Ascending aorta (tissue), 2 donors: ENCODE data around the gene RMND5A. TPM values are rescaled to one million over a fixed set of nuclear protein-coding genes. Genes with fewer than 3 reads are reported as not detected.

ENCODE experiments used
- DNase-seq, 2 donors: peaks; one replicate each; pipeline ENCODE4 v3.0.0-alpha.2; 2019; ENCODE audit warnings: low spot score in 2 of 2
- H3K27ac ChIP-seq, 2 donors: fragments of 200-600 bp; sonication (generic); one replicate each; pipeline ENCODE4 v1.5.1; 2016 to 2017; ENCODE audit warnings: mild to moderate bottlenecking in 1 of 2
- H3K27me3 ChIP-seq: fragments of 200-600 bp; sonication (generic); one replicate; pipeline ENCODE4 v1.5.1; 2017
- H3K36me3 ChIP-seq, 2 donors: fragments of 200-600 bp; sonication (generic); one replicate each; pipeline ENCODE4 v1.5.1; 2016
- H3K4me1 ChIP-seq, 2 donors: fragments of 200-600 bp; sonication (generic); one replicate each; pipeline ENCODE4 v1.5.1; 2016 to 2017; ENCODE audit warnings: mild to moderate bottlenecking in 1 of 2
- H3K4me3 ChIP-seq, 2 donors: fragments of 200-600 bp; sonication (generic); one replicate each; pipeline ENCODE4 v1.5.1; 2016 to 2017; ENCODE audit warnings: mild to moderate bottlenecking in 1 of 2
- H3K9me3 ChIP-seq, 2 donors: fragments of 200-600 bp; sonication (generic); one replicate each; pipeline ENCODE4 v1.5.1; 2016
- CTCF ChIP-seq, 3 experiments: fragments of 200-600 bp in 2 of 3; fragments of 450-650 bp in 1 of 3; sonication (generic) in 2 of 3; IDR thresholded peaks; one replicate each; pipeline ENCODE4 v1.5.1; 2016 to 2019; ENCODE audit warnings: antibody characterized with exemption in 3 of 3, mild to moderate bottlenecking in 1 of 3, moderate library complexity in 1 of 3
- intact Hi-C: fragments of 100-400 bp; cut with DNase I; formaldehyde crosslinking; loops from one replicate; pipeline ENCODE4 v1.15.1; 2023
- total RNA-seq: library from RNA; depleted of rRNA; stranded (reverse); fragments of >200 nt; gene quantifications from one replicate; pipeline ENCODE4 v1.1.0, GENCODE V29; 2016

RMND5A gene
- total RNA-seq, 1 donor from 2014 or later = 17.7 TPM

- H3K9me3 ChIP-seq = no peaks in the 10 kb centered on the region
- H3K27me3 ChIP-seq = no peaks in the 10 kb centered on the region
- no peak overlapping the region for H3K27ac ChIP-seq
- H3K36me3 ChIP-seq = peaks cover 4 to 9% of the 10 kb centered on the region in 2 donors
- no peaks in the 10 kb centered on the region for H3K4me1 ChIP-seq
- H3K4me3 ChIP-seq = no peak overlapping the region
- no peak for TF ChIP-seq CTCF (IDR thresholded peaks at IDR 0.05)
- no peak for DNase-seq
- intact Hi-C loops = no loop called here
Measured at GRCh38 chr2:86779971-86780370, 59.9 kb downstream of the RMND5A start.

- H3K4me1 ChIP-seq = no peaks in the 10 kb centered on the region
- H3K27ac ChIP-seq = no peak overlapping the region
- DNase-seq = no peak
- no peaks in the 10 kb centered on the region for H3K36me3 ChIP-seq
- H3K9me3 ChIP-seq = no peaks in the 10 kb centered on the region
- intact Hi-C loops = no loop called here
- no peak for TF ChIP-seq CTCF (IDR thresholded peaks at IDR 0.05)
- H3K4me3 ChIP-seq = no peak overlapping the region
- H3K27me3 ChIP-seq = no peaks in the 10 kb centered on the region
Measured at GRCh38 chr2:86781363-86781762, 61.3 kb downstream of the RMND5A start.

- H3K9me3 ChIP-seq = no peaks in the 10 kb centered on the region
- H3K4me3 ChIP-seq = no peak overlapping the region
- no peak for DNase-seq
- no peaks in the 10 kb centered on the region for H3K27me3 ChIP-seq
- H3K27ac ChIP-seq = no peak overlapping the region
- intact Hi-C loops = no loop called here
- H3K36me3 ChIP-seq = no peaks in the 10 kb centered on the region
- no peaks in the 10 kb centered on the region for H3K4me1 ChIP-seq
- TF ChIP-seq CTCF (IDR thresholded peaks at IDR 0.05) = no peak
Measured at GRCh38 chr2:86782748-86783147, 62.7 kb downstream of the RMND5A start.

- H3K4me1 ChIP-seq = peaks cover 0 to 10% of the 10 kb centered on the region in 2 donors
- no peak overlapping the region for H3K4me3 ChIP-seq
- intact Hi-C loops = no loop called here
- H3K36me3 ChIP-seq = no peaks in the 10 kb centered on the region
- no peak for TF ChIP-seq CTCF (IDR thresholded peaks at IDR 0.05)
- H3K9me3 ChIP-seq = no peaks in the 10 kb centered on the region
- H3K27me3 ChIP-seq = no peaks in the 10 kb centered on the region
- no peak overlapping the region for H3K27ac ChIP-seq
- no peak for DNase-seq
Measured at GRCh38 chr2:86783615-86784339, 63.7 kb downstream of the RMND5A start.

GRCh38 chr2:86785456-86785855 is 65.4 kb downstream of the RMND5A start:
- no peak for DNase-seq
- Histone ChIP-seq H3K27ac (no peak overlapping the region), H3K27me3 (peaks cover 10% of the 10 kb centered on the region), H3K9me3 (no peaks in the 10 kb centered on the region), H3K4me1 (peaks cover 6 to 25% of the 10 kb centered on the region in 2 donors), H3K36me3 (no peaks in the 10 kb centered on the region), H3K4me3 (no peak overlapping the region)
- TF ChIP-seq CTCF (IDR thresholded peaks at IDR 0.05) = no peak
- intact Hi-C loops = no loop called here
